Sigmoid colon (tissue), 7 donors: ENCODE results near the gene GPR183. TPM values are rescaled to one million over a fixed set of nuclear protein-coding genes. Genes with fewer than 3 reads are reported as not detected.

Source experiments
- DNase-seq: peaks from one replicate; pipeline ENCODE4 v3.0.0-alpha.2; 2019
- H3K27ac ChIP-seq, 4 donors: fragments of 200-600 bp; sonication (generic); one replicate each; pipeline ENCODE4 v1.5.1; 2016 to 2019; ENCODE audit warnings: mild to moderate bottlenecking in 1 of 4
- H3K27me3 ChIP-seq, 3 donors: fragments of 200-600 bp; sonication (generic); one replicate each; pipeline ENCODE4 v1.5.1; 2019; ENCODE audit warnings: mild to moderate bottlenecking in 1 of 3
- H3K36me3 ChIP-seq, 4 donors: fragments of 200-600 bp; sonication (generic); one replicate each; pipeline ENCODE4 v1.5.1; 2016 to 2019
- H3K4me1 ChIP-seq, 4 donors: fragments of 200-600 bp; sonication (generic); one replicate each; pipeline ENCODE4 v1.5.1; 2017 to 2019
- H3K4me3 ChIP-seq, 4 donors: fragments of 200-600 bp; sonication (generic); one replicate each; pipeline ENCODE4 v1.5.1; 2017 to 2019; ENCODE audit warnings: mild to moderate bottlenecking in 2 of 4, moderate library complexity in 1 of 4
- H3K9me3 ChIP-seq, 4 donors: fragments of 200-600 bp in 3 of 4; sonication (generic) in 3 of 4; one replicate each; pipeline versions ENCODE4 v1.5.1 to v1.6.1; 2013 to 2019
- EP300 ChIP-seq, 4 donors: sonication (generic); formaldehyde crosslinking; IDR thresholded peaks; one replicate each; pipeline ENCODE4 v1.6.1; 2017; ENCODE audit warnings: antibody characterized with exemption in 4 of 4
- POLR2A ChIP-seq, 2 donors: fragments of 450-650 bp; IDR thresholded peaks; one replicate each; pipeline ENCODE4 v1.6.1; 2016; ENCODE audit warnings: antibody characterized with exemption in 2 of 2, mild to moderate bottlenecking in 2 of 2, moderate library complexity in 2 of 2
- POLR2AphosphoS5 ChIP-seq, 4 donors: sonication (generic); formaldehyde crosslinking; IDR thresholded peaks; one replicate each; pipeline ENCODE4 v1.6.1; 2017; ENCODE audit warnings: antibody characterized with exemption in 4 of 4
- WGBS, 2 donors: extraction: QIAGEN DNeasy Blood & Tissue Kit; methylation state at CpG; one replicate each; pipeline ENCODE4 v1.1.7; 2013; 5-methylcytosine and 5-hydroxymethylcytosine counted together
- intact Hi-C: fragments of 100-400 bp; cut with DNase I; formaldehyde crosslinking; loops from one replicate; pipeline ENCODE4 v1.15.1; 2023
- polyA plus RNA-seq, 3 donors: library from polyadenylated mRNA; stranded (reverse); fragments of 200-250 nt; gene quantifications; one replicate each; pipeline ENCODE4 v1.2.3, GENCODE V29; 2013
- total RNA-seq, 4 donors: library from RNA; depleted of rRNA; stranded (reverse); fragments of >200 nt; gene quantifications; one replicate each; pipeline ENCODE4 v1.1.0, GENCODE V29; 2016
- TF ChIP-seq, protein P1 (sequence below), 4 experiments: fragments of 450-650 bp in 3 of 4; fragments of 200-600 bp in 1 of 4; IDR thresholded peaks; one replicate each; pipeline ENCODE4 v1.5.1; 2016 to 2019; ENCODE audit warnings: antibody characterized with exemption in 4 of 4, mild to moderate bottlenecking in 3 of 4, moderate library complexity in 2 of 4
- donor health status: healthy with polysubstance abuse.
- donor health status: Bipolar disorder and iron deficiency.
- donor health status: healthy.

Gene GPR183
- total and polyA plus RNA-seq, 7 donors = 4.8 to 36.4 (median 30.9) TPM

DNA sequence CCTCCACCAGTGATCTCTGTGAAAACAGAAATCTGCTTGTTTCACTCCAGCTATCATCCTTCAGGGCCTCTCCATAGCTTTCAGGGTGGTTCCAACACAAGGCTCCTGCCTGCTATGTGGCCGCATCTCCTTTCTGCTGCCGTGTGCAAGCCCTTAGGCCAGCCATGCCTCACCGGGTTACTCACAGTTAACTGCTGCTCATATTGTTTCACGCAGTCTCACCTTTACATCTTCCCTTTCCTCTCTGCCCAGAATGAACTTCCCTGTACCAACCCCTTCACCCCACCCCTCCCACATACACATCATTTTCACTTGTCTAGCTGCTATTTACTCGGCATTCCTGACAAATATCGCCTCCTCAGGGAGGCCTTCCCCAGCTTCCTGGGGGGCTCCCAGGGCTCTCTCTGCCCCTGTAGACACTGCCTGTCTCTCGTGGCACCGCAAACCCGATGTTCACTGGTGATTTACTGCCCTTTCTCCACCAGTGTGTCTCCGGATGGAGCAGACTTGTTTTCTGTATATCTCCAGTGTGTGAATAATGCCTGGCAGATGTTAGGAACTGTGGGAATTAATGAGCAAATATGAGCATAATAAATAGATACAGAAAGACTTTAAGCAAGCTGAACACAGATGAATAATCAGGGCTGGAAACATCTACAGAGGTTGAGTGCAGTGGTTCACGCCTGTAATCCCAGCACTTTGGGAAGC, 39.3 kb upstream of the GPR183 start:
- H3K36me3 ChIP-seq = peaks cover 0 to 51% (median 7%) of the 10 kb centered on the region in 4 donors
- TF ChIP-seq EP300 (IDR thresholded peaks at IDR 0.05) (no peak), POLR2A (IDR thresholded peaks at IDR 0.05) (no peak), POLR2AphosphoS5 (IDR thresholded peaks at IDR 0.05) (no peak)
- TF ChIP-seq, protein P1, sequence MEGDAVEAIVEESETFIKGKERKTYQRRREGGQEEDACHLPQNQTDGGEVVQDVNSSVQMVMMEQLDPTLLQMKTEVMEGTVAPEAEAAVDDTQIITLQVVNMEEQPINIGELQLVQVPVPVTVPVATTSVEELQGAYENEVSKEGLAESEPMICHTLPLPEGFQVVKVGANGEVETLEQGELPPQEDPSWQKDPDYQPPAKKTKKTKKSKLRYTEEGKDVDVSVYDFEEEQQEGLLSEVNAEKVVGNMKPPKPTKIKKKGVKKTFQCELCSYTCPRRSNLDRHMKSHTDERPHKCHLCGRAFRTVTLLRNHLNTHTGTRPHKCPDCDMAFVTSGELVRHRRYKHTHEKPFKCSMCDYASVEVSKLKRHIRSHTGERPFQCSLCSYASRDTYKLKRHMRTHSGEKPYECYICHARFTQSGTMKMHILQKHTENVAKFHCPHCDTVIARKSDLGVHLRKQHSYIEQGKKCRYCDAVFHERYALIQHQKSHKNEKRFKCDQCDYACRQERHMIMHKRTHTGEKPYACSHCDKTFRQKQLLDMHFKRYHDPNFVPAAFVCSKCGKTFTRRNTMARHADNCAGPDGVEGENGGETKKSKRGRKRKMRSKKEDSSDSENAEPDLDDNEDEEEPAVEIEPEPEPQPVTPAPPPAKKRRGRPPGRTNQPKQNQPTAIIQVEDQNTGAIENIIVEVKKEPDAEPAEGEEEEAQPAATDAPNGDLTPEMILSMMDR (IDR thresholded peaks at IDR 0.05) = no peak
- intact Hi-C loops = no loop called here
- no peaks in the 10 kb centered on the region for H3K27me3 ChIP-seq
- 88 to 92% methylated on average over 11 of the region's 11 CpGs for WGBS, 2 donors
- H3K27ac ChIP-seq = no peak overlapping the region
- no peak overlapping the region for H3K4me3 ChIP-seq
- no peak for DNase-seq
- H3K4me1 ChIP-seq = no peaks in the 10 kb centered on the region
- no peaks in the 10 kb centered on the region for H3K9me3 ChIP-seq

DNA sequence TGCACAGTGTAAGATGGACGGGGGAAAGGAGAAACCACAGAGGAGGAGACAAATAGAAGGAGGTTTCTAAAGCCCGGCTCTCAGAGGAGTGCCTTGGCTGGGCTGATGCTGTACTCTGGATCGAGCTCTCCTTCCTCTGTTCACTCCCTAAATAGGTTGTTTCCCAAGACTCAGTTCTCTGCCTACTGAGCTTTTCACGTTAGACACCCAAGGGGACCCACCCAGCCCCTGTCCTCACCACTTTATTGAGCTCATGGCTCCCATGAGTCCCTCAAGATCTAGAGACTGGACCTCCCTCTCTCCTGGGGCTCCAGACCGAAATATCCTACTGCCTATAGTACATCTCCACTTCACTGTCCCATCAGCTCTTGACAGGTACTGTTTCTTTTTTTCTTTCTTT, 38.1 kb upstream of the GPR183 start:
- Histone ChIP-seq H3K9me3 (no peaks in the 10 kb centered on the region), H3K27me3 (no peaks in the 10 kb centered on the region), H3K4me1 (no peaks in the 10 kb centered on the region), H3K4me3 (no peak overlapping the region), H3K27ac (no peak overlapping the region), H3K36me3 (peaks cover 0 to 62% (median 11%) of the 10 kb centered on the region in 4 donors)
- no peak for TF ChIP-seq POLR2AphosphoS5 (IDR thresholded peaks at IDR 0.05)
- no peak for DNase-seq
- intact Hi-C loops = no loop called here
- 94 to 95% methylated on average over 5 of the region's 5 CpGs for WGBS, 2 donors

DNA sequence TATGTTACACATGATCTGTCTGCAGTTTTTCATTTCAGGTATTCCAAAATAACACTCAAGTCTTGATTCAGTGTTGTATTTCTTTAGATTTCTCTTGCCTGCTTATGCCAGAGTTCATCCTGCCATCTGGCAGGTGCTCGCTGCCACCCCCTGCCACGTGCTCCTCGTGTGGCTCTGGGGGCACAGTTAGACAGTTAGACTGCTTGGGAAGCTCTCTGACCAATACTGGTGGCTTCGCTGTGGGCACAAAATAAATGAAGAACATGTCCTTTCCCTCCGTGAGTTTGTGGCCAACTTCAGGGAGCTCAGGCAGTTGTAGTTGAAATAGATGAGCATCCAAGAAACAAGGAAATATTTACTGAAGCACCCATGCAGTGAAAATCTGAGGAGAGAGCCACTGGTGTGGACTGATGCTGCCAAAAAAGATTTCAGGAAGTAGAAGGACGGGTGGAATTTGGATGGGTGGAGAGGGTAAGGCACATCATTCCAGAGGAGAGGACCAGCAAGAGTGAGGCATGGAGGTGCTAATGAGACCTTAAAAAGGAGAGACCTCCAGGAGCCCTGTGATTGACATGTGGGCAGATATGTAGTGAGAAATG, 37.5 kb upstream of the GPR183 start:
- 93 to 95% methylated on average over 6 of the region's 6 CpGs for WGBS, 2 donors
- Histone ChIP-seq H3K4me1 (no peaks in the 10 kb centered on the region), H3K4me3 (no peak overlapping the region), H3K27ac (no peak overlapping the region), H3K27me3 (no peaks in the 10 kb centered on the region), H3K36me3 (peaks cover 0 to 63% (median 11%) of the 10 kb centered on the region in 4 donors), H3K9me3 (no peaks in the 10 kb centered on the region)
- no peak for DNase-seq
- TF ChIP-seq, protein P1 (IDR thresholded peaks at IDR 0.05) = no peak
- no peak for TF ChIP-seq EP300 (IDR thresholded peaks at IDR 0.05)
- TF ChIP-seq POLR2AphosphoS5 (IDR thresholded peaks at IDR 0.05) = no peak
- no peak for TF ChIP-seq POLR2A (IDR thresholded peaks at IDR 0.05)
- intact Hi-C loops = no loop called here

DNA sequence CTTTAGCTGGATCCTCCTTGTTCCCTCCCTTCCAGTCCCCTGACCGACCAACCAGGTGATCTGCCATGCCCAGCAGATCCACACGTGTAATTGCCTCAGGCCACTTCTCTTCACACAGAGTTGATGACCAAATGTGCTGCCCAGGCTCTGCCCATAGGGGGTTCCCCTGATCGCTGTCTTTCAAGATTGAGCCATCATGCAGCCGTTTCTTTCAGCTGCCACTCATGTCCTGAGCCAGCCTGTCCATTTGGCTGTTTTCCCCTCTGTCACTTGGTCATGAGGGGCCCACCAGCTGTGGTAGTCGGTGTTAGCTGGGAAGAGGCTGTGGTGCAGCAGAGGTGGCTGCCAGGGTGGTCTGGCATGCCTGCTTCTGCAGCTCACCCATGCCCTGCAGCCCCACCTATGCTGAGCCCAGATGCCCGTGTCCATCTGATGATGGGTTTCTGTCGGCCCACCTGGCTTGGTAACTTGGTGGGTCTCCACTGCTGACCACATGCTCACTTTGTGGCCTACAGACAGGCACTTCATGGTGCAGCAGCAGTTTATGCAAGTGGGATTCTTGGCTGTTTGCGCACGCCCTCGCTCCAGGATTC, 35.6 kb upstream of the GPR183 start:
- WGBS, 2 donors = 81 to 91% methylated on average over 10 of the region's 10 CpGs
- Histone ChIP-seq H3K4me1 (no peaks in the 10 kb centered on the region), H3K4me3 (no peak overlapping the region), H3K27me3 (no peaks in the 10 kb centered on the region), H3K27ac (no peak overlapping the region), H3K9me3 (no peaks in the 10 kb centered on the region), H3K36me3 (peaks cover 0 to 52% (median 11%) of the 10 kb centered on the region in 4 donors)
- TF ChIP-seq EP300 (IDR thresholded peaks at IDR 0.05) (no peak), POLR2AphosphoS5 (IDR thresholded peaks at IDR 0.05) (no peak), POLR2A (IDR thresholded peaks at IDR 0.05) (no peak)
- TF ChIP-seq, protein P1 (IDR thresholded peaks at IDR 0.05) = no peak
- intact Hi-C loops = no loop called here
- DNase-seq = no peak

DNA sequence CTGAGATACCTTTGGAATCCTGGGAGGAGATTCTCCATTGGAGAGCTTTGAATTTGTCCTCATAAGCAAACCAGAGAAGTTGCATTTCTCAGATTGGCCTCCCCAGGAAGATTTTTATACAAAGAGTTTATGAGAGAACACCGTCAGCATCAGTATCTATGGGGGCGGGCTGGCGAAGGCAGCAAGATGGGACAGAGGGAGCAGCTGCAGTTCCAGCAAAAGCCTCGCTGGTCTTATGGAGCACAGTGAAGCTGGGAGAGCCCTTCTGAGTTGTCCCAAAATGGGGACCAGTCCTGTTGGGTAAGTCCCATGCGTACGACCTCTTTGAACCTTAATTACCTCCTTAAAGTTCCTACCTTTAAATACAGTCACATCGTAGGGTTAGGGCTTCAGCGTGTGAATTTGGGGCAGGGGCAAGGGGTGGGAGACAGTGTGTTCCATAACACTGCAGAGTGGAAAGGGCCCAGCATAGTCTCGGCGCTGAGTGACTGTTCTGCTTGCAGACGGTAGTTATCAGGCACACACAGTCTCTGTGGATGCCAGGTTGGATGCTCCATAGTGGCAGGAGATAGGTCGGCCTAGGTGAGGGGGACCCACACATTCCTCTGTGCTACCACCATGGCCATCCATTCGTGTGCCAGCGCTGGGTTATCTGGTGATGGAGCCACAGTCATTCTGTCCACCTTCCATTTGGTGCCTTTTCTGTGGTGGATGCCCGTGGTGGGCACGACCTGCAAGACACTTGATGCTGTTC, 34.9 kb upstream of the GPR183 start:
- DNase-seq = no peak
- H3K27ac ChIP-seq = no peak overlapping the region
- 97 to 98% methylated on average over 16 of the region's 16 CpGs for WGBS, 2 donors
- H3K4me3 ChIP-seq = no peak overlapping the region
- no peaks in the 10 kb centered on the region for H3K27me3 ChIP-seq
- intact Hi-C loops = no loop called here
- TF ChIP-seq, protein P1 (IDR thresholded peaks at IDR 0.05) = no peak
- TF ChIP-seq POLR2A (IDR thresholded peaks at IDR 0.05) (no peak), EP300 (IDR thresholded peaks at IDR 0.05) (no peak), POLR2AphosphoS5 (IDR thresholded peaks at IDR 0.05) (no peak)
- H3K4me1 ChIP-seq = no peaks in the 10 kb centered on the region
- peaks cover 0 to 45% (median 11%) of the 10 kb centered on the region in 4 donors for H3K36me3 ChIP-seq
- H3K9me3 ChIP-seq = no peaks in the 10 kb centered on the region
